Spleen (tissue), 11 donors: ENCODE measurements around the gene KISS1R. TPM values are rescaled to one million over a fixed set of nuclear protein-coding genes. Genes with fewer than 3 reads are reported as not detected.
A peak's percentile ranks its signal among the peaks of the same experiment; 100 is the strongest.

ENCODE experiments used
- DNase-seq: peaks from one replicate; pipeline ENCODE4 v3.0.0-alpha.2; 2020
- H3K27ac ChIP-seq, 8 donors: fragments of 200-600 bp; sonication (generic) in 7 of 8; 1 replicate in 4 of 8; 2 replicates in 4 of 8; pipeline versions ENCODE4 v1.5.0 to v1.8.0; 2016 to 2021; ENCODE audit warnings: inconsistent platforms in 4 of 8, mild to moderate bottlenecking in 4 of 8, moderate library complexity in 1 of 8
- H3K27me3 ChIP-seq, 7 donors: fragments of 200-600 bp; sonication (generic) in 6 of 7; replicated peaks in 1 of 7; 1 replicate in 4 of 7; 2 replicates in 3 of 7; pipeline versions ENCODE4 v1.5.0 to v1.8.0; 2016 to 2021; ENCODE audit warnings: inconsistent platforms in 3 of 7, mild to moderate bottlenecking in 1 of 7
- H3K36me3 ChIP-seq, 6 donors: fragments of 200-600 bp; sonication (generic) in 5 of 6; 1 replicate in 4 of 6; 2 replicates in 2 of 6; pipeline versions ENCODE4 v1.5.0 to v1.8.0; 2016 to 2021; ENCODE audit warnings: inconsistent platforms in 2 of 6
- H3K4me1 ChIP-seq, 6 donors: fragments of 200-600 bp; sonication (generic) in 5 of 6; 1 replicate in 3 of 6; 2 replicates in 3 of 6; pipeline versions ENCODE4 v1.5.0 to v1.8.0; 2016 to 2021; ENCODE audit warnings: inconsistent platforms in 3 of 6
- H3K4me3 ChIP-seq, 8 donors: fragments of 200-600 bp; sonication (generic) in 7 of 8; 1 replicate in 4 of 8; 2 replicates in 4 of 8; pipeline versions ENCODE4 v1.5.0 to v1.8.0; 2016 to 2021; ENCODE audit warnings: inconsistent platforms in 4 of 8, mild to moderate bottlenecking in 4 of 8, moderate library complexity in 2 of 8
- H3K9me3 ChIP-seq, 8 donors: fragments of 200-600 bp; sonication (generic) in 7 of 8; 1 replicate in 4 of 8; 2 replicates in 4 of 8; pipeline versions ENCODE4 v1.5.0 to v1.8.0; 2016 to 2021; ENCODE audit warnings: inconsistent platforms in 4 of 8
- POLR2A ChIP-seq, 3 donors: fragments of 450-650 bp; IDR thresholded peaks; one replicate each; pipeline ENCODE4 v1.5.1; 2017; ENCODE audit warnings: antibody characterized with exemption in 3 of 3, mild to moderate bottlenecking in 1 of 3
- POLR2AphosphoS5 ChIP-seq, 3 donors: sonication (generic); formaldehyde crosslinking; IDR thresholded peaks; one replicate each; pipeline ENCODE4 v1.5.1; 2017; ENCODE audit warnings: antibody characterized with exemption in 3 of 3
- WGBS, 5 donors: extraction: QIAGEN DNeasy Blood & Tissue Kit in 3 of 5; methylation state at CpG; one replicate each; pipeline versions ENCODE4 v1.1.5 to v1.1.7; 2013 to 2018; 5-methylcytosine and 5-hydroxymethylcytosine counted together
- intact Hi-C: fragments of 100-400 bp; cut with DNase I; formaldehyde crosslinking; loops from one replicate; pipeline ENCODE4 v1.15.0; 2023; ENCODE audit warnings: low total_unique reads
- polyA plus RNA-seq, 3 donors: library from polyadenylated mRNA; stranded (reverse); fragments of 200-250 nt; gene quantifications; one replicate each; pipeline ENCODE4 v1.2.1, GENCODE V29; 2013
- total RNA-seq, 7 donors: library from RNA; depleted of rRNA in 3 of 7; stranded (reverse); fragments of >200 nt in 3 of 7; fragmentation: NEBNext Ultra II Directional in 4 of 7; extraction: Animal tissue kit (Norgen Biotek cat#: 25700) in 4 of 7; gene quantifications; one replicate each; pipeline versions ENCODE4 v1.1.0 to v1.2.1, GENCODE V29; 2016 to 2021
- TF ChIP-seq, protein P1 (sequence below), 11 experiments: fragments of 200-600 bp in 7 of 11; fragments of 450-650 bp in 4 of 11; sonication (generic) in 4 of 11; IDR thresholded peaks in 8 of 11; conservative IDR thresholded peaks in 3 of 11; 1 replicate in 7 of 11; 2 replicates in 4 of 11; pipeline versions ENCODE4 v1.4.0 to v1.8.0; 2016 to 2021; ENCODE audit warnings: antibody characterized with exemption in 11 of 11, inconsistent platforms in 4 of 11, mild to moderate bottlenecking in 1 of 11
- donor health status: healthy with polysubstance abuse.
- donor health status: DM: no; HTN: no; CAD: no; lungs with moderate emphysema.
- donor health status: DM: no; HTN: no; CAD: no.
- donor health status: Bipolar disorder and iron deficiency.
- donor health status: healthy.
- donor health status: DM: no; HTN: no; CAD: no.
- donor health status: DM: yes; HTN: yes; CAD: no.

The KISS1R gene
- total and polyA plus RNA-seq, 10 donors: 0.22 to 0.50 (median 0.35) TPM; not detected in 2

- Histone ChIP-seq H3K4me1 (peaks cover 6 to 84% (median 45%) of the 10 kb centered on the region in 6 donors), H3K27me3 (no peaks in the 10 kb centered on the region), H3K36me3 (peaks cover 0 to 42% (median 11%) of the 10 kb centered on the region in 6 donors), H3K4me3 (peak overlapping the region in 7 of 8 donors; percentile 60 to 90 (median 88)), H3K27ac (peak overlapping the region in 7 of 8 donors; percentile 87 to 98 (median 95)), H3K9me3 (no peaks in the 10 kb centered on the region)
- intact Hi-C loops: loop anchor here (10.0 kb wide), 1 partner anchor 143 kb away; no protein-coding TSS in a partner anchor
- 70 to 94% (median 83%) methylated on average over 3 to 12 of the region's 12 CpGs for WGBS, 5 donors
- no peak for DNase-seq
- TF ChIP-seq POLR2A (IDR thresholded peaks at IDR 0.05) (no peak), POLR2AphosphoS5 (IDR thresholded peaks at IDR 0.05) (peak in 1 of 3 donors; percentile 14)
Observed at GRCh38 chr19:927780-928401, 10.8 kb downstream of the KISS1R start.

- H3K9me3 ChIP-seq: no peaks in the 10 kb centered on the region
- no peaks in the 10 kb centered on the region for H3K27me3 ChIP-seq
- peaks cover 14 to 87% (median 51%) of the 10 kb centered on the region in 6 donors for H3K4me1 ChIP-seq
- no peak for DNase-seq
- intact Hi-C loops: loop anchor here (10.0 kb wide), 1 partner anchor 144 kb away; no protein-coding TSS in a partner anchor
- no peak for TF ChIP-seq POLR2A (IDR thresholded peaks at IDR 0.05)
- no peak for TF ChIP-seq POLR2AphosphoS5 (IDR thresholded peaks at IDR 0.05)
- TF ChIP-seq, protein P1, sequence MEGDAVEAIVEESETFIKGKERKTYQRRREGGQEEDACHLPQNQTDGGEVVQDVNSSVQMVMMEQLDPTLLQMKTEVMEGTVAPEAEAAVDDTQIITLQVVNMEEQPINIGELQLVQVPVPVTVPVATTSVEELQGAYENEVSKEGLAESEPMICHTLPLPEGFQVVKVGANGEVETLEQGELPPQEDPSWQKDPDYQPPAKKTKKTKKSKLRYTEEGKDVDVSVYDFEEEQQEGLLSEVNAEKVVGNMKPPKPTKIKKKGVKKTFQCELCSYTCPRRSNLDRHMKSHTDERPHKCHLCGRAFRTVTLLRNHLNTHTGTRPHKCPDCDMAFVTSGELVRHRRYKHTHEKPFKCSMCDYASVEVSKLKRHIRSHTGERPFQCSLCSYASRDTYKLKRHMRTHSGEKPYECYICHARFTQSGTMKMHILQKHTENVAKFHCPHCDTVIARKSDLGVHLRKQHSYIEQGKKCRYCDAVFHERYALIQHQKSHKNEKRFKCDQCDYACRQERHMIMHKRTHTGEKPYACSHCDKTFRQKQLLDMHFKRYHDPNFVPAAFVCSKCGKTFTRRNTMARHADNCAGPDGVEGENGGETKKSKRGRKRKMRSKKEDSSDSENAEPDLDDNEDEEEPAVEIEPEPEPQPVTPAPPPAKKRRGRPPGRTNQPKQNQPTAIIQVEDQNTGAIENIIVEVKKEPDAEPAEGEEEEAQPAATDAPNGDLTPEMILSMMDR (IDR thresholded peaks at IDR 0.05 in 8 of 11, conservative IDR thresholded peaks at IDR 0.05 in 3 of 11): no peak
- H3K36me3 ChIP-seq: peaks cover 0 to 44% (median 11%) of the 10 kb centered on the region in 6 donors
- peak overlapping the region in 6 of 8 donors; percentile 87 to 98 (median 95) for H3K27ac ChIP-seq
- 72 to 94% (median 81%) methylated on average over 14 to 18 of the region's 18 CpGs for WGBS, 5 donors
- peak overlapping the region in 1 of 8 donors; percentile 80 for H3K4me3 ChIP-seq
Observed at GRCh38 chr19:928471-929202, 11.5 kb downstream of the KISS1R start.

- H3K36me3 ChIP-seq: peaks cover 0 to 51% (median 11%) of the 10 kb centered on the region in 6 donors
- intact Hi-C loops: loop anchor here (10.0 kb wide), 1 partner anchor 145 kb away; no protein-coding TSS in a partner anchor
- no peak overlapping the region for H3K4me3 ChIP-seq
- H3K9me3 ChIP-seq: no peaks in the 10 kb centered on the region
- H3K4me1 ChIP-seq: peaks cover 20 to 87% (median 51%) of the 10 kb centered on the region in 6 donors
- TF ChIP-seq POLR2AphosphoS5 (IDR thresholded peaks at IDR 0.05): peak in 1 of 3 donors; percentile 48
- no peak for TF ChIP-seq POLR2A (IDR thresholded peaks at IDR 0.05)
- no peaks in the 10 kb centered on the region for H3K27me3 ChIP-seq
- WGBS, 5 donors: 91 to 97% (median 95%) methylated on average over 21 to 51 of the region's 51 CpGs
- H3K27ac ChIP-seq: peak overlapping the region in 2 of 8 donors; percentile 97 to 98
- DNase-seq: no peak
Observed at GRCh38 chr19:929203-929890, 12.2 kb downstream of the KISS1R start.

DNA sequence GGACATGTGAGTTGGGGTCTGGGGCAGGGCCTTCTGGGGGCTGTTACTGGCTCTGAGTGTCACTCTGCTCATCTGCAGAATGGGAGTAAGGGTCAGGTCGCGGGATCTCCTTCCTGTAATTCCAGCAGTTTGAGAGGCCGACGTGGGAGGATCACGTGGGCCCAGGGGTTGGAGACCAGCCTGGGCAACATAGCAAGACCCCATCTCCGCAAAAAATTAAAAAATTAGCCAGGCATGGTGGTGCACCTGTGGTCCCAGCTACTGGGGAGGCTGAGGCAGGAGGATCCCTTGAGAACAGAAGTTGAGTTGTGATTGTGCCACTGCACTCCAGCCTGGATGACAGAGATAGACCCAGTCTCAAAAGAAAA is 12.7 kb downstream of the KISS1R start:
- Histone ChIP-seq H3K4me1 (peaks cover 24 to 87% (median 51%) of the 10 kb centered on the region in 6 donors), H3K9me3 (no peaks in the 10 kb centered on the region), H3K36me3 (peaks cover 0 to 51% (median 11%) of the 10 kb centered on the region in 6 donors), H3K4me3 (no peak overlapping the region), H3K27me3 (no peaks in the 10 kb centered on the region), H3K27ac (no peak overlapping the region)
- TF ChIP-seq, protein P1 (IDR thresholded peaks at IDR 0.05 in 8 of 11, conservative IDR thresholded peaks at IDR 0.05 in 3 of 11): no peak
- intact Hi-C loops: loop anchor here (10.0 kb wide), 1 partner anchor 145 kb away; no protein-coding TSS in a partner anchor
- WGBS, 5 donors: 83 to 94% (median 90%) methylated on average over 6 of the region's 6 CpGs
- no peak for DNase-seq
